Thyroid gland (tissue), 4 donors: Measurements from ENCODE around the gene CREB5. TPM values are rescaled to one million over a fixed set of nuclear protein-coding genes. Genes with fewer than 3 reads are reported as not detected.

ENCODE experiments used
- DNase-seq, 2 donors: peaks; one replicate each; pipeline ENCODE4 v3.0.0-alpha.2; 2019
- H3K27ac ChIP-seq, 3 donors: fragments of 200-600 bp; sonication (generic); 1 replicate in 2 of 3; 2 replicates in 1 of 3; pipeline ENCODE4 v1.5.1; 2016 to 2019; ENCODE audit warnings: mild to moderate bottlenecking in 1 of 3, moderate library complexity in 1 of 3
- H3K27me3 ChIP-seq: fragments of 200-600 bp; sonication (generic); one replicate; pipeline ENCODE4 v1.5.1; 2019
- H3K36me3 ChIP-seq, 2 donors: fragments of 200-600 bp; sonication (generic); one replicate each; pipeline ENCODE4 v1.5.1; 2016 to 2019
- H3K4me1 ChIP-seq, 2 donors: fragments of 200-600 bp; sonication (generic); one replicate each; pipeline ENCODE4 v1.5.1; 2017 to 2019
- H3K4me3 ChIP-seq, 3 donors: fragments of 200-600 bp; sonication (generic); replicated peaks in 1 of 3; 1 replicate in 2 of 3; 2 replicates in 1 of 3; pipeline ENCODE4 v1.5.1; 2016; ENCODE audit warnings: mild to moderate bottlenecking in 1 of 3
- H3K9me3 ChIP-seq: fragments of 200-600 bp; sonication (generic); one replicate; pipeline ENCODE4 v1.5.1; 2017
- POLR2A ChIP-seq, 2 donors: fragments of 450-650 bp; IDR thresholded peaks; one replicate each; pipeline ENCODE4 v1.6.1; 2017; ENCODE audit warnings: antibody characterized with exemption in 2 of 2, mild to moderate bottlenecking in 2 of 2, moderate library complexity in 1 of 2
- WGBS, 2 donors: methylation state at CpG; one replicate each; pipeline ENCODE4 v1.1.5; 2017; 5-methylcytosine and 5-hydroxymethylcytosine counted together
- intact Hi-C: fragments of 100-400 bp; cut with DNase I; formaldehyde crosslinking; loops from one replicate; pipeline ENCODE4 v1.15.1; 2023
- total RNA-seq, 4 donors: library from RNA; depleted of rRNA; stranded (reverse); fragments of >200 nt; gene quantifications; one replicate each; pipeline ENCODE4 v1.2.3, GENCODE V29; 2016
- TF ChIP-seq, protein P1 (sequence below), 6 experiments: fragments of 200-600 bp in 3 of 6; fragments of 450-650 bp in 3 of 6; sonication (generic) in 3 of 6; IDR thresholded peaks; one replicate each; pipeline ENCODE4 v1.5.1; 2016 to 2019; ENCODE audit warnings: antibody characterized with exemption in 6 of 6, mild to moderate bottlenecking in 2 of 6, inconsistent platforms in 1 of 6, moderate library complexity in 1 of 6

CREB5 gene
- total RNA-seq, 4 donors from 2014 or later = 2.5 to 13.6 (median 6.5) TPM

DNA sequence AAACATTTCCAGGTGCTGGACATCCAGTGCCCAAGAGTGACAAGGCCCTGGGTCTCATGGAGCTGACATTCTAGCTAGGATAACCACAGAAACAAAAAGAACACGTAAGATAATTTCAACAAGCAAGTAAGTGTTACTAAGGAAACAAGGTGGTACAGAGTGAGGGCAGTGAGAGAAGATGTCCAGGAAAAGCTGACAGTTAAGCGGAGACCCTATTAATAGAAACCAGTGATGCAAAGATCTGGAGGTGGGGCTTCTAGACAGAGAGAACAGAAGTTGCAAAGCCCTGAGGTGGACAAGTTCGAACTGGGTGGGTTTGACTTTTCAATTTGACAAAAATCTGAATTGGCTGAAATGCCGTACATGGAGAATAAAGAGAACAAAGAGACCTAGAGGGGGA, 449.5 kb downstream of the CREB5 start:
- H3K27ac ChIP-seq = no peak overlapping the region
- no peaks in the 10 kb centered on the region for H3K9me3 ChIP-seq
- TF ChIP-seq, protein P1, sequence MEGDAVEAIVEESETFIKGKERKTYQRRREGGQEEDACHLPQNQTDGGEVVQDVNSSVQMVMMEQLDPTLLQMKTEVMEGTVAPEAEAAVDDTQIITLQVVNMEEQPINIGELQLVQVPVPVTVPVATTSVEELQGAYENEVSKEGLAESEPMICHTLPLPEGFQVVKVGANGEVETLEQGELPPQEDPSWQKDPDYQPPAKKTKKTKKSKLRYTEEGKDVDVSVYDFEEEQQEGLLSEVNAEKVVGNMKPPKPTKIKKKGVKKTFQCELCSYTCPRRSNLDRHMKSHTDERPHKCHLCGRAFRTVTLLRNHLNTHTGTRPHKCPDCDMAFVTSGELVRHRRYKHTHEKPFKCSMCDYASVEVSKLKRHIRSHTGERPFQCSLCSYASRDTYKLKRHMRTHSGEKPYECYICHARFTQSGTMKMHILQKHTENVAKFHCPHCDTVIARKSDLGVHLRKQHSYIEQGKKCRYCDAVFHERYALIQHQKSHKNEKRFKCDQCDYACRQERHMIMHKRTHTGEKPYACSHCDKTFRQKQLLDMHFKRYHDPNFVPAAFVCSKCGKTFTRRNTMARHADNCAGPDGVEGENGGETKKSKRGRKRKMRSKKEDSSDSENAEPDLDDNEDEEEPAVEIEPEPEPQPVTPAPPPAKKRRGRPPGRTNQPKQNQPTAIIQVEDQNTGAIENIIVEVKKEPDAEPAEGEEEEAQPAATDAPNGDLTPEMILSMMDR (IDR thresholded peaks at IDR 0.05) = no peak
- TF ChIP-seq POLR2A (IDR thresholded peaks at IDR 0.05) = no peak
- 87 to 90% methylated on average over 4 of the region's 4 CpGs for WGBS, 2 donors
- no peaks in the 10 kb centered on the region for H3K4me1 ChIP-seq
- H3K36me3 ChIP-seq = no peaks in the 10 kb centered on the region
- intact Hi-C loops = no loop called here
- no peak for DNase-seq
- no peak overlapping the region for H3K4me3 ChIP-seq
- H3K27me3 ChIP-seq = peaks cover 2% of the 10 kb centered on the region

DNA sequence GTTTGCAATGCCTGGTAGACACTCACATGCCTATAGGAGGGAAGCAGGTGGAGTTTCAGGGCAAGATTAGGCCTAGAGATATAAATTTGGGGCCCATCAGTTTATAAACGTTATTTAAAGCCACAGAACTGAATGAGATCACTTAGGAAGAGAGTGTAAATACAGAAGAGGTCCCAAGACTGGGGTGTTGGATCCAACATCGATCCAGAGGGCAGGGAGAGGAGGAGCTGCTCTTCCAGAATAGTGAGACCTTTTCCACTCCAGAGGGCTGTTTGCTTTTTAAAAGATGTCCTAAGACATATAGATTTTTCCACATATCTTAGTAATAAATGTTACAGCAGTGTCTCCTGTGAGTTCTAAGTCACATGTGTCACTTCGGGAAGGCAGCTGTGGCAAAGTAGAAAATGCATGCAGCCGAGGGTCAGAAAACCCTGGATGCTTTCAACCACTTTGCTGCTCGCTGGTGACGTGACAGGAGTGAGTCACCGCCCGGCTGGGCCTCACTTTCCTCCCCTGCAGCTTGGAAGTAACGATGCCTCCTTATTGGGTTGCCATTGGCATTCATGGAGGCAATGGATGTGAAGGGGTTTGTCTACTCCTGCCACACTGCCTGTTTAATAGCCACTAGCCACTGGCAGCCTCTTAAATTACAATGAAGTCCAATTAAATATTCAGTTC, 450.4 kb downstream of the CREB5 start:
- WGBS, 2 donors = 77 to 85% methylated on average over 8 to 9 of the region's 9 CpGs
- no peaks in the 10 kb centered on the region for H3K36me3 ChIP-seq
- H3K9me3 ChIP-seq = no peaks in the 10 kb centered on the region
- TF ChIP-seq, protein P1 (IDR thresholded peaks at IDR 0.05) = no peak
- no peak for TF ChIP-seq POLR2A (IDR thresholded peaks at IDR 0.05)
- H3K27ac ChIP-seq = no peak overlapping the region
- no peaks in the 10 kb centered on the region for H3K4me1 ChIP-seq
- no peak overlapping the region for H3K4me3 ChIP-seq
- intact Hi-C loops = no loop called here
- peaks cover 2% of the 10 kb centered on the region for H3K27me3 ChIP-seq
- DNase-seq = no peak

DNA sequence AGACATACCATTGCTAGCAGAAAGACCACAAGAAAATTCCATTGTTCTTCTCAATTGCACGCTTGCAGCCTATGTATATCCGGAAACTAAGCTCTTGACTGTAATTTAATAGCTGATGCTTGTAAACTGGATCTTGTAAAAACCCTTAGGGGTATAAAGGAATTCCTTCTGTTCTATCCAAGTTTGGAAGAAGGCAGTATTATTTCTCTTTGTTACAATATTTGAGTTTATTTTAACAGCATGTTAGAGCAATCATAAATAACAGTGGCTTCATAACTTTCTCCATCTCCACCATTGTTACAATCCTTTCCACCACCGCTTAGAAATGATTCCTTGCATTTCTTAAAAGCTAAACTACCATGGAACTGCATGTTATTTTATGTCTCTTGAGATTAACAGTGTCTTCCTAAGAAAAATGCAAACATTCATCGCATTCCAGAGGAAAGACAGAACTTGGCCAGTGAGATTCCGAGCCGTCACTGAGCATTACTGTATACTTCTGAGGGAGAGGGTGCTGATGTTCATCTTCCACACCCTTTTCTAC, 453.4 kb downstream of the CREB5 start:
- DNase-seq = no peak
- Histone ChIP-seq H3K36me3 (no peaks in the 10 kb centered on the region), H3K27ac (no peak overlapping the region), H3K27me3 (no peaks in the 10 kb centered on the region), H3K4me3 (no peak overlapping the region), H3K4me1 (no peaks in the 10 kb centered on the region), H3K9me3 (no peaks in the 10 kb centered on the region)
- intact Hi-C loops = no loop called here
- 82 to 83% methylated on average over 6 of the region's 6 CpGs for WGBS, 2 donors
- TF ChIP-seq, protein P1 (IDR thresholded peaks at IDR 0.05) = no peak
- TF ChIP-seq POLR2A (IDR thresholded peaks at IDR 0.05) = no peak

DNA sequence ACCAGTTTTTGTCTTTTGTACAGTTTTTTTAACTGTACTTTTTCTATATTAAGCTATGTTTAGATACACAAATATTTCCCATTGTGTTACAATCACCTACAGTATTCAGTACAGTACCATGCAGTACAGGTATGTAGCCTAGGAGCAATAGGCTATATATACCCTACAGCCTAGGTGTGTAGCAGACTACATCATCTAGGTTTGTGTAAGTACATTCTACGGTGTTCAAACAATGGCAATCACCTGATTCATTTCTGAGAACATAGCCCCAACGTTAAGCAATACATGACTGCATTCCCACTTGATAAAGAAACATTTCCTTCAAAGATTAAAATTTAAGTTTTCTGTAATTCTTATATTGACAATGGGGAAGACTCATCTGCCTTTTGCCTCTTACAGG, 456.4 kb downstream of the CREB5 start:
- no peak for TF ChIP-seq POLR2A (IDR thresholded peaks at IDR 0.05)
- TF ChIP-seq, protein P1 (IDR thresholded peaks at IDR 0.05) = no peak
- no peaks in the 10 kb centered on the region for H3K36me3 ChIP-seq
- H3K4me3 ChIP-seq = no peak overlapping the region
- DNase-seq = no peak
- H3K4me1 ChIP-seq = no peaks in the 10 kb centered on the region
- H3K27me3 ChIP-seq = no peaks in the 10 kb centered on the region
- intact Hi-C loops = no loop called here
- H3K27ac ChIP-seq = no peak overlapping the region
- H3K9me3 ChIP-seq = no peaks in the 10 kb centered on the region
- 79 to 95% methylated on average over 2 of the region's 2 CpGs for WGBS, 2 donors

DNA sequence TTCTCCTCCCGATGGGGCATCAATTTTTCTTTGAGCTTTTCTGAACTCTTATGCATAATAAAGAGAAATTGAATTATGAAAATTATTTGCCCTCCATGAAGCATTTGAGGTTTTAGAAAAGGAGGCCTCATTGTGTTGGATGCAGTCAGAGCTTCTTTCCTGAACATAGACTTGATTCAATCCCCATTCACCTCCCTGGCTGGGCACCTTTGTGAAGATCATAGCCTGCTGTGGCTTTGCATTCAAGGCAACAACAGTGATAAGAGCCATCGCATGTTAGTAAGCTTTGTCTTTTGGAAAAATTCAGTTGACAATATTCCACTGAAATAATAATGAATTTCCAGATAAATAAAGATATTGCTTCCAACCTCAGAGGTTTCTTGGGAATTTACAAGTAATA, 458.8 kb downstream of the CREB5 start:
- Histone ChIP-seq H3K36me3 (no peaks in the 10 kb centered on the region), H3K27me3 (no peaks in the 10 kb centered on the region), H3K4me3 (no peak overlapping the region), H3K27ac (no peak overlapping the region), H3K9me3 (no peaks in the 10 kb centered on the region), H3K4me1 (no peaks in the 10 kb centered on the region)
- no peak for DNase-seq
- WGBS, 2 donors = 88 to 92% methylated on average over 2 of the region's 2 CpGs
- TF ChIP-seq, protein P1 (IDR thresholded peaks at IDR 0.05) = no peak
- TF ChIP-seq POLR2A (IDR thresholded peaks at IDR 0.05) = no peak
- intact Hi-C loops = no loop called here
